Head of caudate nucleus (tissue), 42 donors: Measurements from ENCODE around the gene TCAP.

ENCODE experiments used
- DNase-seq, 42 donors: peaks; one replicate each; pipeline versions ENCODE4 v3.0.0 to v3.0.0-alpha.2; 2020 to 2021; ENCODE audit warnings: mixed read lengths in 7 of 42
- intact Hi-C: fragments of 100-400 bp; cut with DNase I; formaldehyde crosslinking; loops from one replicate; pipeline ENCODE4 v1.15.0; 2022

The TCAP gene

GRCh38 chr17:39661744-39662541 is 3.2 kb upstream of the TCAP start:
- intact Hi-C loops, result no loop called here
- no peak for DNase-seq

GRCh38 chr17:39662551-39663339 is 2.4 kb upstream of the TCAP start:
- intact Hi-C loops, result no loop called here
- no peak for DNase-seq

- intact Hi-C loops, result no loop called here
Observed at GRCh38 chr17:39663340-39663687, 1.8 kb upstream of the TCAP start.

DNA sequence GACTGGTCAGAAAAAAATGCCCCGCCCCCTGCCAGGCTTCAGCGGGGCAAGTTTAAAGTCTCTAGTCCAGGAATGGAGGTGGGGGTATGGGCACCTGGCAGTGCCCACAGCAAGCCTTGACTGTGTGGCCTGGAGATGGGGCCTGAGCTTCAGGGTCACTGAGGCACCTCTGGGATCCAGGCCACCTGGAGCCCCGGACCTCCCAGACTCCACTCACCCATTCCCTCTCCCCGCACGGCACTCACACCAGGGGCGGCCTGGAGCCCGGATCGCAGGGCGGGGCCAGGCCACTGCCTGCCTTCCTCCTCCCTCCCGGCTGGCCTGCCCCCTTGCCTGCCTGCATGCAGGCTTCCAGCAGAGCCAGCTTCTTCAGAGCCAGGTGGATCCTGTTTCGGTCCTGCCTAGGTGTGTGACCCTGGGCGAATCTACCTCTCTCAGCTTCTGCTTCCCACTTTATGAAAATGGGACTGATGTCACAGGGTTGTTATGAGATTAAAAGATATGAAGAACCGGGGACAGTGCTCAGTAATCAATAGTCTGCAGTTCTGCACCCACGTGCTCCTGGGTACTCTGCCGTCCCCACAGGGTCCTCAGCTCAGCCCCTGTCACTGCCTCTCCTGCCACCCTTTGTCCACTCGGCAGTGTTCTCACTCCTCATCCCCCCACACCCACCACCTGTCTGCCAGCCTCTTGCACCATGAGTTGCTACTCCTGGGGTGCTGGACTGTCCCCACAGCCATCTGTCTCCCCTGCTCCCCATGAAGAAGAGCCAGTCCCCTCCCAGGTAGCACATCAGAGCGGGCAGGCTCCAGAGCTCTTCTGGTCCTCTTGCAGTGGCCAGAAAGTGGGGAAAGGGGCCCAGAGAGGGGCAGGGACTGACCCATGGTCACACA is 1.2 kb upstream of the TCAP start:
- intact Hi-C loops, result no loop called here
- no peak for DNase-seq

More at GRCh38 chr17:39663340-39663687, 1.8 kb upstream of the TCAP start:
- no peak for DNase-seq

GRCh38 chr17:39665642-39666224 is 584 bp downstream of the TCAP start:
- peak in 4 of 42 donors; percentile 34 to 50 (median 44) for DNase-seq
- intact Hi-C loops, result loop anchor here (5.0 kb wide), 1 partner anchor 33 kb away; no protein-coding TSS in a partner anchor

GRCh38 chr17:39666231-39666600 is 1.1 kb downstream of the TCAP start:
- intact Hi-C loops, result loop anchor here (5.0 kb wide), 1 partner anchor 34 kb away; no protein-coding TSS in a partner anchor

GRCh38 chr17:39666601-39667261 is 1.6 kb downstream of the TCAP start:
- intact Hi-C loops, result loop anchor here (5.0 kb wide), 1 partner anchor 34 kb away; no protein-coding TSS in a partner anchor
- peak in 26 of 42 donors; percentile 40 to 83 (median 62) for DNase-seq

More at GRCh38 chr17:39666231-39666600, 1.1 kb downstream of the TCAP start:
- peak in 1 of 42 donors; percentile 19 for DNase-seq

- DNase-seq, result peak in 2 of 42 donors; percentile 50 to 51
Observed at GRCh38 chr17:39667262-39667944, 2.3 kb downstream of the TCAP start.

GRCh38 chr17:39667945-39668924 is 3.1 kb downstream of the TCAP start, which contains the start of gene PNMT:
TSS of gene PNMT (plus strand) at chr17:39668453. CDS start at chr17:39668476, 23 bp downstream.
- intact Hi-C loops, result loop anchor here (5.0 kb wide), 1 partner anchor 36 kb away; no protein-coding TSS in a partner anchor
- DNase-seq, result peak in 39 of 42 donors; percentile 57 to 88 (median 76)

More at GRCh38 chr17:39667262-39667944, 2.3 kb downstream of the TCAP start:
- intact Hi-C loops, result loop anchor here (5.0 kb wide), 1 partner anchor 35 kb away; no protein-coding TSS in a partner anchor

GRCh38 chr17:39669897-39670735 is 5.0 kb downstream of the TCAP start:
- intact Hi-C loops, result loop anchor here (5.0 kb wide), 2 partner anchors 38 to 48 kb away; no protein-coding TSS in a partner anchor
- DNase-seq, result no peak

- intact Hi-C loops, result loop anchor here (5.0 kb wide), 1 partner anchor 48 kb away; no protein-coding TSS in a partner anchor
Observed at GRCh38 chr17:39670746-39671145, 5.6 kb downstream of the TCAP start.

GRCh38 chr17:39671651-39672521 is 6.7 kb downstream of the TCAP start:
- intact Hi-C loops, result loop anchor here (5.0 kb wide), 1 partner anchor 50 kb away; no protein-coding TSS in a partner anchor
- peak in 24 of 42 donors; percentile 40 to 78 (median 60) for DNase-seq

More at GRCh38 chr17:39670746-39671145, 5.6 kb downstream of the TCAP start:
- DNase-seq, result no peak

GRCh38 chr17:39672522-39673334 is 7.6 kb downstream of the TCAP start:
- peak in 1 of 42 donors; percentile 26 for DNase-seq
- intact Hi-C loops, result loop anchor here (5.0 kb wide), 1 partner anchor 50 kb away; no protein-coding TSS in a partner anchor
